ENCODE measurements around the gene CHPT1.
A peak's percentile ranks its signal among the peaks of the same experiment; 100 is the strongest.

CHPT1 gene

DNA sequence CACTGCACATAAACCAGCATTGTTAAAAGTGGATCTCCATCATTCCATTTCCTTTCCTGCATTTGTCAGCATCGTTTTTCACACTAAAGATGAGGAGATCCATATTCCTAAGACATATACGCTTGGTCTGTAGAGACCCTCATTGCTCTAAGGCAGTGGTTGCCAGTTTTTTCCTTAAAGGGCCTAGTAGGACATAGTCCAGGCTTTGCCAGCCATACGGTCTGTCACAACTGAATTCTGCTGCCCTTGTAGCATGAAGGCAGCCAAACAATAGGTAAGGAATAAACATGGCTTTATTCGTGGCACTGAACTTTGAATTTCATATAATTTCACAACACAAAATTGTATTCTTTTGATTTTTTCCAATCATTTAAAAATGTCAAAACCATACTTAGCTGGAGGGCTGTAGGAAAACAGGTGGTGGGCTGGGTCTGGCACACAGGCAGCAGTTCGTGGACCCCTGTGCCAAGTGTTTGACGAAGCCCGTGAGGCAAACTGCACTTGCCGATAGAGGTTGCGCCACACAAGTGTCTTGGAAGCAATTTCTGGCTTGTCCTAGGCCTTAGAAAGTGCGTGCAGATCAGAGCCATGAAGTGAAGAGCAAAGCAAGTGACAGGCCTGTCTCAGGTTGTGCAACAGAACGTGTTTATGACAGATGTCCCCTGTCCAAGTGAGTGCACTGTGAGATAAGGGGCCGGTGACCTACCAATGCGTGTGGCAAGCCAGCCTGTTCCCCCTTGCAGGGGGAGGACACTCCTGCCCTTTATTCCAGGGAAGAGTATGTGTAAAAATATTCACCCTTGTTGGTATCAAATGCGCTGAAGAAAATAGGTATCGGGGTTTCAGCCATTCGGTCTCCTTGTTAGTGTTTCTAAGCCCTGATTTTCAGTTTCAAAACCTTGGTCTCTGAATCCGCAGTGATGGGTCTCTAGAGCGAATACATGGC lies 916 bp upstream of the CHPT1 start:
- peak; percentile 77 to 91 for DNase-seq (ENCODE audit: low read depth in 1 of 2, low spot score in 1 of 2)
- Histone ChIP-seq H3K4me3 (replicated peaks; ENCODE audit: insufficient read depth, low read length) (peak overlapping the region; percentile 85), H3K27me3 (ENCODE audit: insufficient read depth, poor library complexity, severe bottlenecking) (no peaks in the 10 kb centered on the region), H3K27ac (replicated peaks) (peak overlapping the region; percentile 86)
- peak; percentile 78 for TF ChIP-seq POLR2AphosphoS5 (IDR thresholded peaks at IDR 0.05; ENCODE audit: low read depth)
- TF ChIP-seq, protein P1, sequence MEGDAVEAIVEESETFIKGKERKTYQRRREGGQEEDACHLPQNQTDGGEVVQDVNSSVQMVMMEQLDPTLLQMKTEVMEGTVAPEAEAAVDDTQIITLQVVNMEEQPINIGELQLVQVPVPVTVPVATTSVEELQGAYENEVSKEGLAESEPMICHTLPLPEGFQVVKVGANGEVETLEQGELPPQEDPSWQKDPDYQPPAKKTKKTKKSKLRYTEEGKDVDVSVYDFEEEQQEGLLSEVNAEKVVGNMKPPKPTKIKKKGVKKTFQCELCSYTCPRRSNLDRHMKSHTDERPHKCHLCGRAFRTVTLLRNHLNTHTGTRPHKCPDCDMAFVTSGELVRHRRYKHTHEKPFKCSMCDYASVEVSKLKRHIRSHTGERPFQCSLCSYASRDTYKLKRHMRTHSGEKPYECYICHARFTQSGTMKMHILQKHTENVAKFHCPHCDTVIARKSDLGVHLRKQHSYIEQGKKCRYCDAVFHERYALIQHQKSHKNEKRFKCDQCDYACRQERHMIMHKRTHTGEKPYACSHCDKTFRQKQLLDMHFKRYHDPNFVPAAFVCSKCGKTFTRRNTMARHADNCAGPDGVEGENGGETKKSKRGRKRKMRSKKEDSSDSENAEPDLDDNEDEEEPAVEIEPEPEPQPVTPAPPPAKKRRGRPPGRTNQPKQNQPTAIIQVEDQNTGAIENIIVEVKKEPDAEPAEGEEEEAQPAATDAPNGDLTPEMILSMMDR (IDR thresholded peaks at IDR 0.05; ENCODE audit: insufficient read depth, low read length), result no peak

DNA sequence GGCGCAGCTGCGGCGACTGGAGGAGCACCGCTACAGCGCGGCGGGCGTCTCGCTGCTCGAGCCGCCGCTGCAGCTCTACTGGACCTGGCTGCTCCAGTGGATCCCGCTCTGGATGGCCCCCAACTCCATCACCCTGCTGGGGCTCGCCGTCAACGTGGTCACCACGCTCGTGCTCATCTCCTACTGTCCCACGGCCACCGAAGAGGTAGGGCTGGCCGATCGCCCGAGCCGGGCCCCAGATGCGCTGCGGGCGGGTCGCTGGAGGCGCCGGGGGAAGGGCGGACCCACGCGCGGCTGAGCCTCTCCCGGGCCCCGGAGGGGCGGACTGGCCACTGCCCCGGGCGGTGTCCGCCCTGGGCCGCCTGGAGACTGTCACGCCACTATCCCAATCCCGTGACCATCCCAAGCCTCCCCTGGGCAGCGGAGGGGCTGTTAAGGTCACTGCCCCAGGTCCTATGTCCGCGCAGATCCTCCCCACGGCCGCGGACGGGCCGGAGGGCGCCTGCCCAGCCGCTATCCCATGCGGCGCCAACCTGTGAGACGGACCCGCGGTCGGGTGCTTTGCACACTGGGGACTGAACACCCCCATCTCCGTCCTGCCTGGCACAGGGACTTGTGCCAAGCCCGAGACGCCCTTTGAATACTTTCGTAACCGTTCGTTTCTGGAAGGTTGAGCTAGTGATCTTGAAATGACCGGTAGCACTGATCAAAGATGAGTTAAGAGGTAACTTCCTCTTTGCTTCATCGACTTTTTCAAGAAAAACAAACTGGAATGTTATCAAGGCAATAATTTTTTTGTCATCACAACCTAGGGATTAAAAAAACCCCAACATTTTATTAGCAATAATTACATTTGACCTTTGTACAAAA lies 725 bp downstream of the CHPT1 start:
- H3K4me3 ChIP-seq (replicated peaks; ENCODE audit: insufficient read depth, low read length), result peak overlapping the region; percentile 85
- TF ChIP-seq POLR2AphosphoS5 (IDR thresholded peaks at IDR 0.05; ENCODE audit: low read depth) (peak; percentile 46; the same call in 1 of the 2 replicates), REST (IDR thresholded peaks at IDR 0.05; ENCODE audit: insufficient replicate concordance, low read depth) (no peak)
- DNase-seq (ENCODE audit: low read depth in 1 of 2, low spot score in 1 of 2), result peak; percentile 72 to 74
- no peaks in the 10 kb centered on the region for H3K27me3 ChIP-seq (ENCODE audit: insufficient read depth, poor library complexity, severe bottlenecking)
- H3K27ac ChIP-seq (replicated peaks), result peak overlapping the region; percentile 88

- TF ChIP-seq POLR2AphosphoS5 (IDR thresholded peaks at IDR 0.05; ENCODE audit: low read depth) (no peak), GABPA (IDR thresholded peaks at IDR 0.05; ENCODE audit: low read depth) (no peak), REST (IDR thresholded peaks at IDR 0.05; ENCODE audit: insufficient replicate concordance, low read depth) (no peak), SPI1 (IDR thresholded peaks at IDR 0.05; ENCODE audit: borderline replicate concordance, low read depth) (no peak)
- TF ChIP-seq, protein P1 (IDR thresholded peaks at IDR 0.05; ENCODE audit: insufficient read depth, low read length), result no peak
- peak overlapping the region; percentile 88 for H3K27ac ChIP-seq (replicated peaks)
- DNase-seq (ENCODE audit: low read depth in 1 of 2, low spot score in 1 of 2), result peak in 1 of 2 experiments; percentile 21
Measured at GRCh38 chr12:101698800-101699347, 1.4 kb downstream of the CHPT1 start.

More at GRCh38 chr12:101698800-101699347, 1.4 kb downstream of the CHPT1 start:
- Histone ChIP-seq H3K27me3 (ENCODE audit: insufficient read depth, poor library complexity, severe bottlenecking) (no peaks in the 10 kb centered on the region), H3K4me3 (replicated peaks; ENCODE audit: insufficient read depth, low read length) (peak overlapping the region; percentile 85)
